NB4 (cell line): Measurements from ENCODE around the gene LRFN4.

Experiments used
- MYC ChIP-seq: IDR thresholded peaks from 2 replicates; pipeline ENCODE4 v1.6.1; 2011; ENCODE audit warnings: low read depth, low read length
- TF ChIP-seq, protein P1 (sequence below): IDR thresholded peaks from one replicate; pipeline ENCODE4 v1.5.1; 2012; ENCODE audit warnings: low read depth, low read length

DNA sequence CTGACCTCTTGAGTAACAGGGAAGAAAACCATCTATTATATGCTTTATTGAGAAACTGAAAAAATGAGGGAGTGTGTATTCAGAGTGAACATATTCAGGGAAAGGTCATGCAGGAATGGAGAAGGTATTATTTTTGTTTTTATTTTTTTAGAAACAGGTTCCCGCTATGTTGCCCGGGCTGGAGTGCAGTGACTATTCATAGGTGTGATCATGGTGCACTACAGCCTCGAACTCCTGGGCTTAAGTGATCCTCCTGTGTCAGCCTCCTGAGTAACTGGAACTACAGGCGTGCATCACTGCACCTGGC, 22.4 kb upstream of the LRFN4 start:
- no peak for TF ChIP-seq MYC
- TF ChIP-seq, protein P1, sequence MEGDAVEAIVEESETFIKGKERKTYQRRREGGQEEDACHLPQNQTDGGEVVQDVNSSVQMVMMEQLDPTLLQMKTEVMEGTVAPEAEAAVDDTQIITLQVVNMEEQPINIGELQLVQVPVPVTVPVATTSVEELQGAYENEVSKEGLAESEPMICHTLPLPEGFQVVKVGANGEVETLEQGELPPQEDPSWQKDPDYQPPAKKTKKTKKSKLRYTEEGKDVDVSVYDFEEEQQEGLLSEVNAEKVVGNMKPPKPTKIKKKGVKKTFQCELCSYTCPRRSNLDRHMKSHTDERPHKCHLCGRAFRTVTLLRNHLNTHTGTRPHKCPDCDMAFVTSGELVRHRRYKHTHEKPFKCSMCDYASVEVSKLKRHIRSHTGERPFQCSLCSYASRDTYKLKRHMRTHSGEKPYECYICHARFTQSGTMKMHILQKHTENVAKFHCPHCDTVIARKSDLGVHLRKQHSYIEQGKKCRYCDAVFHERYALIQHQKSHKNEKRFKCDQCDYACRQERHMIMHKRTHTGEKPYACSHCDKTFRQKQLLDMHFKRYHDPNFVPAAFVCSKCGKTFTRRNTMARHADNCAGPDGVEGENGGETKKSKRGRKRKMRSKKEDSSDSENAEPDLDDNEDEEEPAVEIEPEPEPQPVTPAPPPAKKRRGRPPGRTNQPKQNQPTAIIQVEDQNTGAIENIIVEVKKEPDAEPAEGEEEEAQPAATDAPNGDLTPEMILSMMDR = no peak
